ENCODE data around the gene ZNF26.

ZNF26 gene

GRCh38 chr12:132998741-132999140, 12.6 kb downstream of the ZNF26 start:
- Histone ChIP-seq H2AFZ (no peak overlapping the region), H3K9ac (no peak overlapping the region), H3K36me3 (ENCODE audit: control insufficient read depth, insufficient read depth, low read length) (no peaks in the 10 kb centered on the region), H3K27me3 (ENCODE audit: control insufficient read depth, insufficient read depth, low read length) (no peaks in the 10 kb centered on the region), H3K4me2 (ENCODE audit: low read length) (no peak overlapping the region), H3K4me3 (ENCODE audit: low read depth, low read length) (no peak overlapping the region), H3K27ac (no peak overlapping the region), H3K4me1 (no peaks in the 10 kb centered on the region), H3K9me3 (ENCODE audit: control insufficient read depth, low read length) (no peaks in the 10 kb centered on the region), H3K79me2 (peaks cover 7% of the 10 kb centered on the region)
- TF ChIP-seq CTCF (IDR thresholded peaks at IDR 0.05) = no peak

- Histone ChIP-seq H3K9ac (no peak overlapping the region), H3K27me3 (ENCODE audit: control insufficient read depth, insufficient read depth, low read length) (no peaks in the 10 kb centered on the region), H3K27ac (no peak overlapping the region), H3K4me2 (ENCODE audit: low read length) (no peak overlapping the region), H3K79me2 (no peaks in the 10 kb centered on the region), H2AFZ (no peak overlapping the region), H3K9me3 (ENCODE audit: control insufficient read depth, low read length) (no peaks in the 10 kb centered on the region), H3K4me3 (ENCODE audit: low read depth, low read length) (no peak overlapping the region), H3K36me3 (ENCODE audit: control insufficient read depth, insufficient read depth, low read length) (no peaks in the 10 kb centered on the region), H3K4me1 (no peaks in the 10 kb centered on the region)
- no peak for TF ChIP-seq CTCF (IDR thresholded peaks at IDR 0.05)
Observed at GRCh38 chr12:133010657-133011297, 24.6 kb downstream of the ZNF26 start.

- no peak overlapping the region for H2AFZ ChIP-seq
- no peak overlapping the region for H3K27ac ChIP-seq
- no peaks in the 10 kb centered on the region for H3K36me3 ChIP-seq (ENCODE audit: control insufficient read depth, insufficient read depth, low read length)
- H3K9ac ChIP-seq = no peak overlapping the region
- no peak overlapping the region for H3K4me2 ChIP-seq (ENCODE audit: low read length)
- no peaks in the 10 kb centered on the region for H3K27me3 ChIP-seq (ENCODE audit: control insufficient read depth, insufficient read depth, low read length)
- no peaks in the 10 kb centered on the region for H3K9me3 ChIP-seq (ENCODE audit: control insufficient read depth, low read length)
- no peaks in the 10 kb centered on the region for H3K79me2 ChIP-seq
- no peak for TF ChIP-seq CTCF (IDR thresholded peaks at IDR 0.05)
- H3K4me1 ChIP-seq = no peaks in the 10 kb centered on the region
- no peak overlapping the region for H3K4me3 ChIP-seq (ENCODE audit: low read depth, low read length)
Observed at GRCh38 chr12:133023566-133023965, 37.4 kb downstream of the ZNF26 start.

- Histone ChIP-seq H3K9ac (no peak overlapping the region), H3K36me3 (ENCODE audit: control insufficient read depth, insufficient read depth, low read length) (no peaks in the 10 kb centered on the region), H3K4me3 (ENCODE audit: low read depth, low read length) (no peak overlapping the region), H2AFZ (no peak overlapping the region), H3K9me3 (ENCODE audit: control insufficient read depth, low read length) (no peaks in the 10 kb centered on the region), H3K27me3 (ENCODE audit: control insufficient read depth, insufficient read depth, low read length) (no peaks in the 10 kb centered on the region), H3K4me1 (no peaks in the 10 kb centered on the region), H3K79me2 (no peaks in the 10 kb centered on the region), H3K4me2 (ENCODE audit: low read length) (no peak overlapping the region), H3K27ac (no peak overlapping the region)
- no peak for TF ChIP-seq CTCF (IDR thresholded peaks at IDR 0.05)
Observed at GRCh38 chr12:133026996-133027395, 40.8 kb downstream of the ZNF26 start.
